ENCODE measurements around the gene ERP44. TPM values are rescaled to one million over a fixed set of nuclear protein-coding genes. Genes with fewer than 3 reads are reported as not detected.

Gene ERP44
- total RNA-seq, 1 donor from 2014 or later, result 19.3 TPM

DNA sequence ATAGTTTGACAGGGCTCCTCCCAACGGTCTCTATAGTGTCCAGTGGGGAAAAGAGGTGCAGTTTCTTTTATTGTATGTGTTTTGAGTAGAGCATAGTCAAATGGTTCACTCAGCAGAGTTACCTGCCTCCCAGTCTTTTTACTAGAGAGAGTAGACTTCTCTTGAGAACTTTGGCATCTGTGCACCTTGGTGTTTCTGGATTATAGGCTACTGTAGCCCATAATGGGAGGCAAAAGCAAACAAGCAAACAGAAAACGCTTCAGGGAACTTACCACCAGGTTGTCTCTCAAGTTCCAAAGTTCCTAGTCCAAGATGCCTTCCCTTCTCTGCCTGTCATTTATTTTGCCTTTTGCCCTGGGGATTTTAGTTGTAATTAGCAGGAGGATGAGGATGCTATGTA lies 26.4 kb upstream of the ERP44 start:
- H3K4me1 Mint-ChIP-seq (ENCODE audit: low read depth, unreplicated experiment), result peaks cover 23% of the 10 kb centered on the region
- DNase-seq, result no peak
- H3K4me3 Mint-ChIP-seq (ENCODE audit: unreplicated experiment), result no peak overlapping the region
- peak overlapping the region; percentile 85 for H3K27ac Mint-ChIP-seq (ENCODE audit: unreplicated experiment)
- no peaks in the 10 kb centered on the region for H3K36me3 Mint-ChIP-seq (ENCODE audit: unreplicated experiment)
- peaks cover 1% of the 10 kb centered on the region for H3K27me3 Mint-ChIP-seq (ENCODE audit: unreplicated experiment)
- TF ChIP-seq, protein P1, sequence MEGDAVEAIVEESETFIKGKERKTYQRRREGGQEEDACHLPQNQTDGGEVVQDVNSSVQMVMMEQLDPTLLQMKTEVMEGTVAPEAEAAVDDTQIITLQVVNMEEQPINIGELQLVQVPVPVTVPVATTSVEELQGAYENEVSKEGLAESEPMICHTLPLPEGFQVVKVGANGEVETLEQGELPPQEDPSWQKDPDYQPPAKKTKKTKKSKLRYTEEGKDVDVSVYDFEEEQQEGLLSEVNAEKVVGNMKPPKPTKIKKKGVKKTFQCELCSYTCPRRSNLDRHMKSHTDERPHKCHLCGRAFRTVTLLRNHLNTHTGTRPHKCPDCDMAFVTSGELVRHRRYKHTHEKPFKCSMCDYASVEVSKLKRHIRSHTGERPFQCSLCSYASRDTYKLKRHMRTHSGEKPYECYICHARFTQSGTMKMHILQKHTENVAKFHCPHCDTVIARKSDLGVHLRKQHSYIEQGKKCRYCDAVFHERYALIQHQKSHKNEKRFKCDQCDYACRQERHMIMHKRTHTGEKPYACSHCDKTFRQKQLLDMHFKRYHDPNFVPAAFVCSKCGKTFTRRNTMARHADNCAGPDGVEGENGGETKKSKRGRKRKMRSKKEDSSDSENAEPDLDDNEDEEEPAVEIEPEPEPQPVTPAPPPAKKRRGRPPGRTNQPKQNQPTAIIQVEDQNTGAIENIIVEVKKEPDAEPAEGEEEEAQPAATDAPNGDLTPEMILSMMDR (IDR thresholded peaks at IDR 0.05; ENCODE audit: partially characterized antibody, unreplicated experiment), result no peak
- peaks cover 2% of the 10 kb centered on the region for H3K9me3 Mint-ChIP-seq (ENCODE audit: unreplicated experiment)

GRCh38 chr9:100120286-100120685 lies 21.5 kb upstream of the ERP44 start:
- DNase-seq, result no peak
- Mint-ChIP-seq H3K36me3 (ENCODE audit: unreplicated experiment) (no peaks in the 10 kb centered on the region), H3K4me3 (ENCODE audit: unreplicated experiment) (no peak overlapping the region), H3K27ac (ENCODE audit: unreplicated experiment) (no peak overlapping the region), H3K27me3 (ENCODE audit: unreplicated experiment) (no peaks in the 10 kb centered on the region), H3K9me3 (ENCODE audit: unreplicated experiment) (peaks cover 1% of the 10 kb centered on the region), H3K4me1 (ENCODE audit: low read depth, unreplicated experiment) (peaks cover 11% of the 10 kb centered on the region)
- TF ChIP-seq, protein P1 (IDR thresholded peaks at IDR 0.05; ENCODE audit: partially characterized antibody, unreplicated experiment), result no peak

DNA sequence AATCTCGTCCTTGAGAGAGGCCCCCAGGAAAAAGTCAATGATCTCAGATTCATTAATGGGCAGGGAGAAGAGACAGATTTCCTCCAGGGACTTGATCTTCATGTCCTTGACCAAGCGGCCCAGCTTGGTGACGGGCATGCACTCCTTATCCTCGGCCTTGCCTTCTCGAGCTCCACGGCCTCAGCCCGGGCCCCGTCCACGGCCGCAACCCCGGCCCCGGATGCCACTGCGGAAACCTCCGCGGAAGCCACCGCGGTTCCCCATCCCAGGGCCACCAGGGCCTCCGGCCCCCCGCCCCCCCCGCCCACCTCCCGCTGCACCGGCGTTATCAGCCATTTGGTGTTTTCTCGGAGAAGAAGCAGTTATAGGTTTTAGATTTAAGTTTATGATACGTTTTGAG lies 18.5 kb upstream of the ERP44 start:
- TF ChIP-seq, protein P1 (IDR thresholded peaks at IDR 0.05; ENCODE audit: partially characterized antibody, unreplicated experiment), result no peak
- Mint-ChIP-seq H3K36me3 (ENCODE audit: unreplicated experiment) (no peaks in the 10 kb centered on the region), H3K27me3 (ENCODE audit: unreplicated experiment) (no peaks in the 10 kb centered on the region), H3K4me1 (ENCODE audit: low read depth, unreplicated experiment) (peaks cover 11% of the 10 kb centered on the region), H3K9me3 (ENCODE audit: unreplicated experiment) (peaks cover 1% of the 10 kb centered on the region), H3K27ac (ENCODE audit: unreplicated experiment) (no peak overlapping the region), H3K4me3 (ENCODE audit: unreplicated experiment) (no peak overlapping the region)
- no peak for DNase-seq

DNA sequence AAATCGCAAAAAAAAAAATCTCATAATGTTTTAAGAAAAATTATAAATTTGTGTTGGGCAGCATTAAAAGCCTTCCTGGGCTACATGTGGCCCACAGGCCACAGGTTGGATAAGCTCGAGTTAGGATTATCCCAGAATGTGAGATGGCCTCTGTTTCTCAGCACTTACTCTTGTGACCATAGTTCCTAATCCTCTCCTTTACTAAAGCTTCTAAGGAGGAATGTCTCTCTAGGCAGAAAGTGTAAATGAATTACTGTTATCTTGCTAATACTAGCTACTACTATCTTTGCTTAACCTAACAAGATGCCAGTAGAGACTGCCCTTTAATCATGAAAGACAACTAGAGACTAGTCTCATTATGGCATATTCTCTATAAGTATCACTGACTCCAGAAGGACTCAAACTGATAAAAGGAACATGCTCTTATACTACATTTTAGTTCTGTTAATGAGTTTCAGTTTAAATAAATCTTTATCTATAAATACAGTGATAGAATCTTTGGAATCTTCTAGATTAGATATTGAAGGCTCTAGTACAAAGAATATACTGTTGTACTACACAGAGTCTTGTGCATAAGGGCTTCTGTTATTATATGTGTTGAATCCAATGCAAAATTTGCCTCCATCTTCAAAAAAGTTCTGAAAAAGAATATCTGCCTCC lies 14.0 kb upstream of the ERP44 start:
- no peak for DNase-seq
- Mint-ChIP-seq H3K9me3 (ENCODE audit: unreplicated experiment) (peaks cover 1% of the 10 kb centered on the region), H3K27me3 (ENCODE audit: unreplicated experiment) (no peaks in the 10 kb centered on the region), H3K36me3 (ENCODE audit: unreplicated experiment) (no peaks in the 10 kb centered on the region), H3K27ac (ENCODE audit: unreplicated experiment) (no peak overlapping the region), H3K4me1 (ENCODE audit: low read depth, unreplicated experiment) (peaks cover 6% of the 10 kb centered on the region), H3K4me3 (ENCODE audit: unreplicated experiment) (no peak overlapping the region)
- TF ChIP-seq, protein P1 (IDR thresholded peaks at IDR 0.05; ENCODE audit: partially characterized antibody, unreplicated experiment), result no peak

GRCh38 chr9:100111235-100111634 lies 12.4 kb upstream of the ERP44 start:
- TF ChIP-seq, protein P1 (IDR thresholded peaks at IDR 0.05; ENCODE audit: partially characterized antibody, unreplicated experiment), result no peak
- Mint-ChIP-seq H3K4me3 (ENCODE audit: unreplicated experiment) (no peak overlapping the region), H3K27me3 (ENCODE audit: unreplicated experiment) (no peaks in the 10 kb centered on the region), H3K9me3 (ENCODE audit: unreplicated experiment) (peaks cover 1% of the 10 kb centered on the region), H3K4me1 (ENCODE audit: low read depth, unreplicated experiment) (peaks cover 6% of the 10 kb centered on the region), H3K27ac (ENCODE audit: unreplicated experiment) (no peak overlapping the region), H3K36me3 (ENCODE audit: unreplicated experiment) (no peaks in the 10 kb centered on the region)
- no peak for DNase-seq

Measured in glutamatergic neuron (in vitro differentiated cells).